Activated CD8-positive, alpha-beta T cell treated with anti-CD3 and anti-CD28 coated beads, Interleukin-2, amount 10 ng/mL, durations not matched to agents 7 days and 5 days (primary cell): ENCODE results near the gene VPS37C. TPM values are rescaled to one million over a fixed set of nuclear protein-coding genes. Genes with fewer than 3 reads are reported as not detected.

Experiments used
- ATAC-seq: fragments of 150-1000 bp; cut with Tn5 transposase; one replicate; pipeline ENCODE4 v1.10.0; 2021; ENCODE audit warnings: moderate library complexity
- CTCF ChIA-PET: fragments of 350-600 bp; sonication (Branson Sonifier 250); formaldehyde crosslinking; loops from one replicate; lab custom pipeline; 2021; ENCODE audit warnings: antibody characterized with exemption; lab: Charles Lee
- POLR2A ChIA-PET: fragments of 350-600 bp; sonication (Branson Sonifier 250); formaldehyde crosslinking; loops from one replicate; lab custom pipeline; 2021; ENCODE audit warnings: antibody characterized with exemption; lab: Charles Lee
- DNase-seq: peaks from one replicate; pipeline ENCODE4 v3.0.0-alpha.2; 2020
- H3K27ac Mint-ChIP-seq: one replicate; pipeline ENCODE4 v1.8.0; 2021; ENCODE audit warnings: mild to moderate bottlenecking, mixed read lengths
- H3K27me3 Mint-ChIP-seq: one replicate; pipeline ENCODE4 v1.8.0; 2021; ENCODE audit warnings: low read depth, mixed read lengths
- H3K36me3 Mint-ChIP-seq: one replicate; pipeline ENCODE4 v1.8.0; 2021; ENCODE audit warnings: low read depth, mixed read lengths
- H3K4me1 Mint-ChIP-seq: one replicate; pipeline ENCODE4 v1.8.0; 2021; ENCODE audit warnings: low read depth, mixed read lengths
- H3K4me3 Mint-ChIP-seq: one replicate; pipeline ENCODE4 v1.8.0; 2021; ENCODE audit warnings: mild to moderate bottlenecking, mixed read lengths
- H3K9me3 Mint-ChIP-seq: one replicate; pipeline ENCODE4 v1.8.0; 2022; ENCODE audit warnings: mixed read lengths; ENCODE audit not compliant: insufficient read depth
- total RNA-seq, 2 experiments: library from RNA; stranded (reverse); gene quantifications; one replicate each; pipeline ENCODE4 v1.2.3, GENCODE V29; 2021

The VPS37C gene
- total RNA-seq, 2 experiments from 2014 or later, result 3.4 to 3.8 TPM

DNA sequence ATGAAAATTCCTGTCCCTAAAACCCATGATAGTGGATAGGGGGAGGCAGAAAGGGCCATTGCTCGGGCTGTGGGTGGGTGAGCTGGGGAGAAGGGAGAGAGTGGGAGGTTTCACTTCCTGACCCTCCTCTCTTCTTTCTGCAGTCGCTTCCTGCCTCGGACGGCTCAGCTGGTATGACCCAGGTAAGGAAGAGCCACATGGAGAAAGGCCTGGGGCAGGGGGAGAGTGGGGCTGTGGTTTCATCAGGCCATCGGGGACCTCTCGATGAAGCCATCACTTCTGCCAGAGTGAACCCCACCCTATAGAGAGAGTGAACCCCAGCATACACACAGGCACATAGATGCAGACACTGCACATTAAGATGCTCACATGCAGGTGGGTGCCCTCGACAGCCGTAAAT is 46.3 kb downstream of the VPS37C start:
- ATAC-seq (no peak), DNase-seq (no peak)
- H3K4me3 Mint-ChIP-seq, result no peak overlapping the region
- no peaks in the 10 kb centered on the region for H3K27me3 Mint-ChIP-seq
- ChIA-PET POLR2A (interaction anchor here (1.0 kb wide), 1 partner anchor 199 kb away, joined by 3 read pairs; no protein-coding TSS in a partner anchor), CTCF (interaction anchor here (1.2 to 5.5 kb wide), 5 partner anchors 13 to 145 kb away, joined by 3 to 52 read pairs (median 25); no protein-coding TSS in a partner anchor)
- H3K36me3 Mint-ChIP-seq, result peaks cover 90% of the 10 kb centered on the region
- H3K4me1 Mint-ChIP-seq, result peaks cover 91% of the 10 kb centered on the region
- peak overlapping the region; percentile 72 for H3K27ac Mint-ChIP-seq
- H3K9me3 Mint-ChIP-seq, result no peaks in the 10 kb centered on the region

DNA sequence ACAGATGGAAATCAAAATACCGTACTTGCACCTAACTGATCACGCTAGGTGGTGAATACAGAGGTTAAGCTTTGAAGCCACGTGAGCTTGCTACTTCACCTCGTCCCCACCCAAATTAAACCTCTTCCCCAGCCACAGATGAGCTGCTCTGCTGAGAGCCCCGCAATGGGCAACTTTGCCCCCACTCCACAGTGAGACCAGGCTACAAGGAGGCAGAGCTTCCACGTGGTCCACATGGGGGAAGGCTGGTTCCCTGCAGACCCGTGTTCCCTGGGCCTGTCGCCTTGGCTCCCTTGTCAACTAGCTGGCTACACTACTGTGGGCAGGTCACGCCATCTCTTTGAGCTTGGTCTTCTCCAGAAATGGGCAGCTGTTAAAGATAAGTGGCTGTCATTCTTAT is 48.0 kb downstream of the VPS37C start:
- CTCF ChIA-PET, result interaction anchor here (0.8 to 5.5 kb wide), 12 partner anchors 9 to 273 kb away, joined by 3 to 52 read pairs (median 4); no protein-coding TSS in a partner anchor
- ATAC-seq, result no peak
- POLR2A ChIA-PET, result interaction anchor here (0.6 to 1.5 kb wide), 9 partner anchors 9 to 590 kb away, joined by 3 to 6 read pairs (median 4); partner anchors contain the start of gene CD5
- peak overlapping the region; percentile 49 for H3K4me3 Mint-ChIP-seq
- peak overlapping the region; percentile 99 for H3K27ac Mint-ChIP-seq
- peaks cover 91% of the 10 kb centered on the region for H3K4me1 Mint-ChIP-seq
- H3K27me3 Mint-ChIP-seq, result no peaks in the 10 kb centered on the region
- peaks cover 88% of the 10 kb centered on the region for H3K36me3 Mint-ChIP-seq
- no peaks in the 10 kb centered on the region for H3K9me3 Mint-ChIP-seq
- no peak for DNase-seq

DNA sequence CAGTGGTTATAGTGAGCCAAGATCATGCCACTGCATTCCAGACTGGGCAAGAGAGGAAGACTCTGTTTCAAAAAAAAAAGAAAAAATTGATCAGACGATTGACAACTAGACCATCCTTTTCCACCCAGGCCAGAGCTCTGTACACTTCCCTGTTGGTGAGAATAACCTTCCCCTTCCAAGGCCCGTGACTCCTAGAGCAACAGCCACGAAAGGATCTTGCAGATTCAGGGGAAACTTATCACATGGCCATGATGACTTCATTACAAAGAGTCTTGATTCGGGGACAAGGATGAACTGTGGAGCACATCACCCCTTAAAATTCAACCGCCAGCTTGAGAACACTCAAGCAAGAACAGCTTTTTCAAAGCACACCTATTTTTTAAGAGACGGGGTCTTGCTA is 48.7 kb downstream of the VPS37C start:
- ChIA-PET CTCF (interaction anchor here (0.6 to 5.5 kb wide), 15 partner anchors 9 to 223 kb away, joined by 3 to 52 read pairs (median 4); no protein-coding TSS in a partner anchor), POLR2A (interaction anchor here (0.7 to 2.4 kb wide), 13 partner anchors 8 to 199 kb away, joined by 3 to 13 read pairs (median 5); partner anchors contain the start of genes CD5 and TMEM109)
- no peak for DNase-seq
- no peak for ATAC-seq
- Mint-ChIP-seq H3K4me1 (peaks cover 95% of the 10 kb centered on the region), H3K4me3 (peak overlapping the region; percentile 77), H3K36me3 (peaks cover 91% of the 10 kb centered on the region), H3K27me3 (no peaks in the 10 kb centered on the region), H3K27ac (peak overlapping the region; percentile 99), H3K9me3 (no peaks in the 10 kb centered on the region)

DNA sequence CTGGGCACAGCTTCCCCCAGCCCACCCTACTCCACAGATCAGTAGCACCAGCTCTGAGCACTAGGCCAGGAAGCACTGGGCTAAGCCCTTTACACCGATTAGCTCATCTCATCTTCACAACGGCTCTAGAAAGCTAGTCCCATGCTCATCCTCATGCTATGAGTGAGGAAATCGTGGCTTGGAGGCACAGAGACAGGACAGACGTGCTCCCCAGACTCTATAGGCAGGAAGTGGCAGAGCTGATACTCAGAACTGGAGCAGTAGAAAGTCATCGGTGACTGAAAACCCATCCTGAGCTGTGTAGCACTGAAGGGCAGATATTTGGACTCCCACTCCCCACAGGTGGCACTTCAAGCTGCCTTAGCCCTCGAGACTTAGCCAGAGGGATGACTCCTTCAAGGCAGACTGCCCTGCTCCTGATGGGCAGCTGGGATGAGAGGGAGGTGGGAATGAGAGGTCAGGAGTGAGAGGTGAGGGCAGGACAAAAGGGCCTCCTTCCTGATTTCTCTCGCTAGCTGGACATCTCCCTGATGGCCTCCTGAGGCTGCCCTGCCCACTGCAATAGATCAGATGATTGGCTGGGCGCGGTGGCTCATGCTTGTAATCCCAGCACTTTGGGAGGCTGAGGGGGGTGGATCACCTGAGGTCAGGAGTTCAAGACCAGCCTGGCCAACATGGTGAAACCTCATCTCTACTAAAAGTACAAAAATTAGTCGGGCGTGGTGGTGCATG is 49.3 kb downstream of the VPS37C start:
- ATAC-seq (peak; percentile 92), DNase-seq (peak; percentile 86)
- Mint-ChIP-seq H3K27me3 (no peaks in the 10 kb centered on the region), H3K9me3 (no peaks in the 10 kb centered on the region), H3K36me3 (peaks cover 94% of the 10 kb centered on the region), H3K4me1 (peaks cover 99% of the 10 kb centered on the region), H3K4me3 (peak overlapping the region; percentile 77), H3K27ac (peak overlapping the region; percentile 99)
- POLR2A ChIA-PET, result interaction anchor here (0.6 to 2.4 kb wide), 17 partner anchors 9 to 200 kb away, joined by 3 to 13 read pairs (median 4); partner anchors contain the start of genes CD5 and TMEM109
- CTCF ChIA-PET, result interaction anchor here (0.6 to 5.5 kb wide), 18 partner anchors 9 to 224 kb away, joined by 3 to 52 read pairs (median 4); partner anchors contain the start of gene CD5

DNA sequence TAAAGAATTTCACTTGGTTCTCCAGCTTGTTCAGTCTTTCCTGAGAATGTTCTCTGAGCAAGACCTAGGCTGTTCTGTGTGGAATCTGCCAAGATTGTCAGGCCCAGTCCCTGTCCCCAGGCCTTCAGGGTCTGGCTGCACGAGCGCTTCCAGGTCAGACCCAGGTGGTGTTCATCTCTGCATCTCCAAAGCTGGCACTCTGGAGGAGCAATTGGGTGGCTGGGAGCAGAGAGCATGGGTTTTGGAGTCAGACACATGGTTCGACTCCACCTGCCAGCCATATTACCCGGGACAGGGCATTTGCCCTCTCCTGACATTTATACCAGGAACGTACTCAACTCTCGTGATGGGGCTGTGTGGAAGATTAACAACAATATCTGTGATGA is 50.2 kb downstream of the VPS37C start:
- Mint-ChIP-seq H3K9me3 (no peaks in the 10 kb centered on the region), H3K4me1 (peaks cover 99% of the 10 kb centered on the region), H3K4me3 (peak overlapping the region; percentile 77), H3K27ac (peak overlapping the region; percentile 99), H3K27me3 (no peaks in the 10 kb centered on the region), H3K36me3 (peaks cover 93% of the 10 kb centered on the region)
- POLR2A ChIA-PET, result interaction anchor here (0.6 to 2.4 kb wide), 13 partner anchors 8 to 136 kb away, joined by 3 to 13 read pairs (median 5); partner anchors contain the start of gene CD5
- no peak for ATAC-seq
- CTCF ChIA-PET, result interaction anchor here (0.6 to 5.5 kb wide), 15 partner anchors 8 to 196 kb away, joined by 3 to 52 read pairs (median 4); partner anchors contain the start of gene CD5
- no peak for DNase-seq

DNA sequence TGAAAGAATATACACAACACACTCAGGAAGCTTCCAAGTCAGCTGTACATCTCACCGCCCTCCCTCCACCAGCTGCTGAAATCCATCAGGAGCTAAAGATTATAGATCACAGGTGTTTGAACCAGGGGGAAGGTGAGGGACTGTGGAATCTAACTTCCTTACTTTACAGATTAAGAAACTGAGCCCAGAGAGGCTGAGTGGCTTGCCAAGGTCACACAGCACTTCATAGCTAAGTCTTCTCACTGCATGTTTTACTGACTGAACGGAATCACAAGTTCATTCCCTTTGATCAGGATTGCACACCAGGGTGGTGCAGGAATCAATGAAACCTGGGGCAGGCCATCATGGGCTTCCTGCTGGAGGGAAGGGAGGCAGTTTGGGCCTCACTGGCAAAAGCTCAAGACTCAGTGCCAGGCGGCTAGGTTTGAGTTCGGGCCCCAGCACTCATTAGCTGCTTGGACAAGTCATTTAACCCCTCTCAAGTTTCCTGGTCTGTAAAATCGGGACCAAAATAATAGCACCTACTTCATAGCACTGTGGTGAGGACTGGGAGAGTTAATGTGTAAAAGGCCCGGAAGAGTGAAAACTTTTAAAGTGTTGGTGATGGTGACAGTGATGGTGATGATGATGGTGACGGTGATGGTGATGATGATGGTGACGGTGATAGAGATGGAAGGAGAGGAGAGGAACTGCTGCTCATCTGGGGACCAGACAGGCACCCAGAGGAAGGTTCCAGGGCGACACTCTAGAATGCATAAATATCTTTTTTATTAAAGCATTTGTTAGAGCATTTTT is 50.8 kb downstream of the VPS37C start:
- peaks cover 90% of the 10 kb centered on the region for H3K36me3 Mint-ChIP-seq
- H3K4me1 Mint-ChIP-seq, result peaks cover 98% of the 10 kb centered on the region
- POLR2A ChIA-PET, result interaction anchor here (0.7 to 2.4 kb wide), 6 partner anchors 8 to 88 kb away, joined by 3 to 13 read pairs (median 4); partner anchors contain the start of gene CD5
- ATAC-seq, result no peak
- CTCF ChIA-PET, result interaction anchor here (0.6 to 5.5 kb wide), 9 partner anchors 10 to 198 kb away, joined by 3 to 36 read pairs (median 4); no protein-coding TSS in a partner anchor
- peak overlapping the region; percentile 99 for H3K27ac Mint-ChIP-seq
- DNase-seq, result no peak
- H3K27me3 Mint-ChIP-seq, result no peaks in the 10 kb centered on the region
- H3K9me3 Mint-ChIP-seq, result no peaks in the 10 kb centered on the region
- peak overlapping the region; percentile 4 for H3K4me3 Mint-ChIP-seq

DNA sequence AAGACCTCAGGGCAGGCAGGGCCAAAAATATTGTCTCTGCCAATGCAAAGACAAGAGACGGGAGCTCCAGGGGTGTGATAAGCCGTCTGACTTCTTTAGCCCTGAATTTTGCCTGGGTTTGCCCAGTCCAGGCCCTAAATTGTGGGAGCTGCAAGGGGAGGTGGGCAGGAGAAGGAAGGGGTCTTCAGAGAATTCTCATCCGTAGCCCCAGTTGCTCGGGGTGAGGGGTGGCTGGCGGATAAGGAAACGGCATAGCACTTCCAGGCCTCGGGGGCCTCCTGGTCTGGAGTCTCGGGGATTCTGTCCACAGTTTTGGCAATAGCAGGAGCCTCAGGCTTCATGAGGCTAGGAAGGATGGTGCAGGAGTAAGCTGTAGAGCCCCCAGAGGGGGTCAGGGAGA is 51.6 kb downstream of the VPS37C start:
- peaks cover 96% of the 10 kb centered on the region for H3K4me1 Mint-ChIP-seq
- ChIA-PET POLR2A (interaction anchor here (0.7 to 1.7 kb wide), 3 partner anchors 13 to 68 kb away, joined by 3 to 4 read pairs (median 3); no protein-coding TSS in a partner anchor), CTCF (interaction anchor here (0.6 to 5.5 kb wide), 6 partner anchors 17 to 198 kb away, joined by 3 to 36 read pairs (median 6); no protein-coding TSS in a partner anchor)
- H3K4me3 Mint-ChIP-seq, result no peak overlapping the region
- no peaks in the 10 kb centered on the region for H3K27me3 Mint-ChIP-seq
- H3K9me3 Mint-ChIP-seq, result no peaks in the 10 kb centered on the region
- ATAC-seq, result no peak
- peaks cover 89% of the 10 kb centered on the region for H3K36me3 Mint-ChIP-seq
- no peak for DNase-seq
- H3K27ac Mint-ChIP-seq, result peak overlapping the region; percentile 99

DNA sequence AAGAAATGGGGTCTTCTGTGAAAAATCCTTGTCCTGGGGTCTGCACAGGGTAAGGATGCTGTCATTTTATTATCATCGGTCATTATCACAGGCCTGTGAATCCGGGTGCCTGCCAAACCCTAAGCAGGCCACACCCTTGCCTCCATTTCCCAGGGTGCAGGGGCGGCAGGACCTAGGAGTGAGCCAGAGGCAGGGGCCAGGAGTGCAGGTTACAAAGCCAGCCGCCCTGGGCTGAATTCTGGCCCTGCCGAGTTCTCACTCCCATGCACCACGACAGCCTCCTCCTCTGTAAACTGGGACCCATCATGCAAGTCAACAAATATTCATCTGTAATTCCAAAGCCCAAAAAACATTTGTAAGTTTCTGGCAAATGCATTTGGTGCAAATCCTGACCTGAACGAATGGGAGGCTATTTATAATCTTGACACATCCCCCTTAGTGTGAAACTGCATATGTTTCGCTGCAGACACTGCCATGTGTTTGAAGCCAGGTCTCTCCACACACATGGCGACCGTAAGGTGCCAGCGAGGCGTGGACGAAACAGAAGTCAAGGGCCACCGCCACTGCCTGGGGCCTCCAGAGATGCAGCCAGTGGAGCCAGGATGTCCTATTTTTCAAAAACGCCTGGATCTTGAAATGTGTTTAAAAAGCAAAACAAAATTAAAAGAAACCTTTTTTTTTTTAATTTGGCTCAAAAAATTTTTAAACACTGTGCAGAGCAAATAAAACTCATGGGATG is 52.2 kb downstream of the VPS37C start:
- peak overlapping the region; percentile 10 for H3K4me3 Mint-ChIP-seq
- CTCF ChIA-PET, result interaction anchor here (1.8 to 3.4 kb wide), 2 partner anchors 17 to 25 kb away, joined by 7 to 14 read pairs; no protein-coding TSS in a partner anchor
- no peaks in the 10 kb centered on the region for H3K9me3 Mint-ChIP-seq
- ATAC-seq (no peak), DNase-seq (no peak)
- POLR2A ChIA-PET, result no interaction called here
- peaks cover 96% of the 10 kb centered on the region for H3K4me1 Mint-ChIP-seq
- no peaks in the 10 kb centered on the region for H3K27me3 Mint-ChIP-seq
- peaks cover 91% of the 10 kb centered on the region for H3K36me3 Mint-ChIP-seq
- peak overlapping the region; percentile 99 for H3K27ac Mint-ChIP-seq

DNA sequence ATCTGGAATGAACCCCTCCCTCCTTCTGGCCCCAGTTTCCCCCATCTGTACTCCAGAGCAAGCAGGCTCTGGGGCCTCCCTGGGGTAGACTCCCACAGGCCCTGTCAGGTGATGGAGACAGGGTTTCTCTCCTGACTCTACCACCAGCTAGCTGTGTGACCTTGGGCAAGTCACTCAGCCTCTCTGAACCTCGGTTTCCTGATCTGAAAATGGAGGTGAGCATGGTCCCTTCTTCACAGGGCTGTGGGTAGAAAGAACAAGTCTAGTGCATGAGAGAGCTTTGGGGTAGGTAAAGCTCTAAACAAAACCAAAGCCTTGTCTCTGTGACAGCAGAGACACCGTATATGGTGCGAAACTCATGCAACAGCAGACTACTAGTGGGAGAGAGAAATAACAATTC is 53.3 kb downstream of the VPS37C start:
- POLR2A ChIA-PET, result interaction anchor here (0.5 to 1.3 kb wide), 3 partner anchors 66 to 108 kb away, joined by 3 to 7 read pairs (median 5); no protein-coding TSS in a partner anchor
- DNase-seq (no peak), ATAC-seq (no peak)
- Mint-ChIP-seq H3K27ac (peak overlapping the region; percentile 66), H3K4me1 (peaks cover 90% of the 10 kb centered on the region), H3K27me3 (no peaks in the 10 kb centered on the region), H3K36me3 (peaks cover 90% of the 10 kb centered on the region), H3K9me3 (no peaks in the 10 kb centered on the region), H3K4me3 (no peak overlapping the region)
- CTCF ChIA-PET, result interaction anchor here (1.5 kb wide), 1 partner anchor 18 kb away, joined by 3 read pairs; no protein-coding TSS in a partner anchor

DNA sequence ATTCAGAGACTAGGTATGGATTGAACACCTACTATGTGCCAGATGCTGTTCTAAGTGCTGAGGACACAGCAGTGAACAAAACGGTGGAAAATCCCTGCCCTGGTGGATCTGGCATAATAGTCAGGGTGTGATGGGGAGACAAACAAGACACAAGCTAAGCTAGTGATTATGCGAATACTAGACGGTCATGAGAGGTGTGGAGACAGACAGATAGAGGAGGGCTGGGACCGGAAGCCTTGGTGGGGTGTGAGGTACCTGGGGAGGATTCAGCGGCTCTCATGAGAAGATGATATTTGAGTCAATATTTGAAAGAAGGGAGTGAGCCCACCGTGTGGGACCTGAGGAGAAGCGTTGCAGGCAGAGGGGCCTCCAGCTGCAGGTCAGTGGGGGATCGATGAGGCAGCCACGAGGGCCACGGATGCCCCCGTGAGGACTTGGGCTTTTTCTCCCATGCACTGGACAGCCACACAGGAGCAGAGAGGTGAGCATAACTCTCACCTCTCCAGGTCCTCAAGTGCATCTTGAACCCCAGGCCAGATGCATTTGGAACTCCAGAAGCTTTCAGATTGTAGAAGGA is 54.2 kb downstream of the VPS37C start:
- peak overlapping the region; percentile 70 for H3K27ac Mint-ChIP-seq
- peak; percentile 45 for DNase-seq

More for the DNA sequence above, 54.2 kb downstream of the VPS37C start:
- H3K36me3 Mint-ChIP-seq, result peaks cover 84% of the 10 kb centered on the region
- ChIA-PET CTCF (interaction anchor here (1.5 kb wide), 1 partner anchor 17 kb away, joined by 3 read pairs; no protein-coding TSS in a partner anchor), POLR2A (interaction anchor here (1.3 kb wide), 1 partner anchor 84 kb away, joined by 7 read pairs; no protein-coding TSS in a partner anchor)
- H3K4me1 Mint-ChIP-seq, result peaks cover 81% of the 10 kb centered on the region
- peak overlapping the region; percentile 71 for H3K4me3 Mint-ChIP-seq
- ATAC-seq, result no peak
- no peaks in the 10 kb centered on the region for H3K27me3 Mint-ChIP-seq
- no peaks in the 10 kb centered on the region for H3K9me3 Mint-ChIP-seq
